NCI-H2196 (cell line): ENCODE measurements around the gene ANK2.
"Not testable (repeated sequence)": the region's sequence is repeated elsewhere in the genome, so short reads cannot be mapped to it uniquely, and the experiment has no call there.

Experiments used
- DNase-seq: peaks from one replicate; lab custom pipeline; 2025; ENCODE audit not compliant: unreplicated experiment; lab: John Stamatoyannopoulos, UW

The ANK2 gene

DNA sequence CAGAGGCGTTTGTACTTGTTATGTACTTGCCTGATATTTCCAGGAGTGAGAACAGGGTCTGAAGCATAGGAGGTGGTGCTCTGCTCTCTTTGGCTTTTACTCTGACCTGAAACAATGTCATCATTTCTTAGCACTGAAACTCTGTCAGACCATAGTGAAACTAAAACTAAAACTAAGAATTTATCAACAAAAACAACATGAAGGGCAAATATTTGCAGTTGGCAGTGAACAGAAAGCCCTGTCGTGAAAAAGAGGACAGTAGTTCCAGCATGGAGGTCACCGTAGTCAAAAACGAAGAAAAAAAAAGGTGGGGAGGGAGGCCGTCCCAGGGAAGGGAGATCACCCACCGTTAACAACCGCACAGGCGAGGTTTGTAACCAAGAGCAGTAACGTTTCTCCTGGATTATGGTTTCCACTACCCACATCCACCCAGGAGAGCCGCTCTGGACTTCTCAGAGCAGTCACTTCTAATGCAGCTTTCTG, 97.5 kb downstream of the ANK2 start:
- no peak for DNase-seq

DNA sequence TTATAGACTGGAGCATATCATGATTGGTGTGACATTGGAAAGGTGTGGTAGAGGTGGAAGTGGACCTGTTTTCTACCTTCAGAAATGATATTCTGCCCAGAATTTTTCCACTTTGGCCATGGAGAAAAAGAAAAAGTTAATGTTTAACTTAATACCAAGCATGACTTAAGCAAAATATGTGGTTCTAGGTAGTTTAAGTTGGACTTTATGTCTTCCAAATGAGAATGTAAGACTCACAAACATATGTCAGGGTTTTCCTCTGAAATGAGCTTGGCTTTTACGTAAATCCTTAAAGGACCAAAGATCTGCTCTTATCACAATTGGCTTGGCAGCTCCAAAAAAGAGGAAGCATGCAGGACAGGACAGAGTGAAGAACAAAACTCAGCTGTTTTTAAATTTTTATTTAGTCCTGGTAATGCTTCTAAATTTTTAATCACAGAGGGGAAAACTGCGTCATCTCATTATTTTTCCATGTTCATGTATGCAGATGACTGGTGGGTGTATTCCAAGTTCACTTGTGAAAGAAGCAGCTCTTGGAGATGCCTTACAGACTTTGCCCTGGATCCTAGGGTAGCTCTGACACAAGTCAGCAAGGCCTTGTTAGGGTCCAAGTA, 98.2 kb downstream of the ANK2 start:
- no peak for DNase-seq

DNA sequence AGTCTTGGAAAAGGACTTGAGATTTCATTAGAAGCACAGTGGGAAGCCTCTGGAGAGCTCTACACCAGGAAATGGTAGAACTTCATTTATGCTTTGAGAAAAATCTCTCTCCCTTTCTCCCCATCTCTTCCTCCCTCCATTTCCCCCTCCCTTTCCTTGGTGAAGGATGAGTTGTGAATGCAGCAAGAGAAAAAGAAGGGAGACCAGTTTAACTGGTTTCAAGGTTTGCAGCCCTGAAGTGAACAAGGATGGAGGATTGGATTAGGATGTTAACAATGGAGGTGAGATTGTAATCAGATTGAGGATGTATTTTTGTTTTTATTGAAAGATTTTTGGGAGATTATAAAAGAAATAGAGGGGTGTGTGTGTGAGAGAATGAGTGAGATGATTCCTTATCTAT, 99.5 kb downstream of the ANK2 start:
- peak; percentile 14 for DNase-seq

DNA sequence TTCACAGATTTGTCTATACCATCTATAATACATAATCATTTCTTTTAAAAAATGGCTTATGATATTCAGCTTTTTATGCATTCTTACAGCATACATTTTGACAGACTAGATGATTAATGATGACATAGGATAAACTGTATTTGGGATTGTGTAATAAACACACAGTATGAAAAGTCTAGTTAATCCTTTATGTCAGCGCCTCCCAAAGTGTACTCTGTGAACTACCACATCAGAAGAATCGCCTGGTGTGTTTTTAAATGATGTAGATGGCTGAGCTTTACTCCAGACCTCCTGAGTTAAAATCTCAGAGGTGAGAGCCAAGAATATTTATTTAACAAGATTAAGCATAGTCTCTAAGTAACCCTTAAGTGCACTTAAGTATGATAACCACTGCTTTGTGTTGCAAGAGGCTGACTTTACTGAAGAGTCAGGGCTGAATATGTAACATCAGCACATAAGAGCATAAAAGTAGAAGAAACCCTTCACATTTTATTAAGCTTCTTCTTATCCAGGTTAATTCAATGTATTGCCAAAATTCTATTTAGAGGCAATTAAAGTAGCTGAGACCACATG, 104.2 kb downstream of the ANK2 start:
- DNase-seq = peak; percentile 8

DNA sequence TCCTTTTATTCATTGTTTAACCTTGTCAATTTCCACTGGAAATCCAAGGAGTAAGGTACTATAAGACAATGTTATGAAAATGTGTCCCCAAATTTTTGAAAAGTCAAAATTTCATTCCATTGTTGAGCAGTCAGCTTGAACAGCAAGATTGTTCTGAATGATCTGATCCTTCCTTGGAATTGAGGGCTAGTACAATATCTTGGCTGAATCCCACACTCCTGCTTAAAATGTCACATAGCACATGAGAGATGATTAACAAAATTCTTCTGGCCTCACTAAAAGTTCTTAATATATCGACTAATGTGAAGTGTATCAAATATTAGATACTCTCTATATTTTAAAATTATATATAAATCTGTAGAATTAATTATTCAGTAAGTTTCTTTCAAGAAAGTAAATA, 104.8 kb downstream of the ANK2 start:
- no peak for DNase-seq

DNA sequence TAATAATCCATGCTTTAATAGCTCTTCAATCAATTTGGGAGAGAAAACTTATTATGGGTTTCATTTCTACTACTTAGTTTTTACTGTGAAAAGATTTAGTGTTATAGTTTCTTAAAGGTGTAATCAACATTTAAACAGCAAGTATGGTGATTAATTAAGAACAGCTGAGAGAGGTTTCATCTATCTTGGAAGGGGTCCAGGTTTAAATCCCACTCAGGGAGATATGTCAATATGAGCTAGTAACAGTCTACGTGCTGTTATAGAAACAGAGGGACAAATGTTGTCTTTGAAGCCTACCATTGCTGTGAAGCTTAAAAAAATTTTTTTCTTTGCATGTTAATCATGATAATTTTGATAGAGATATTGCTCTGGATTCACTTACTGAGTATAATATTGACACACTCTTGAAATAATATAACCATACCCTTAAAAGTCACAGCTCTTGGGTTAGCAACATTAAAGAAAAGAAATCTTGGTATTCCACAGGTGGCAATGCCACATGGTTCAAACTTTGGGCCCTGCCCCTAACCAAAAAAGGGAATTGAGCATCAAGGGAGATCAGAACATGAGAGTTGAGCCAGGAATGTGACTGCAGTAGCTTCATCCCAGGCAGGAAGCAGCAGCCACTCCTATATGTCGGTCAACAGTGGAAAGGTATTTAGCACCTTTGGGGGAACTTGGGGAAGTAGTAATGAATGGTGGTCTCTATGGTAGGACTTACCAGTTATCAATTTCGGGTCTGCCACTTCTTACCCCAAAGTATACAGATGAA, 107.8 kb downstream of the ANK2 start:
- DNase-seq = no peak

DNA sequence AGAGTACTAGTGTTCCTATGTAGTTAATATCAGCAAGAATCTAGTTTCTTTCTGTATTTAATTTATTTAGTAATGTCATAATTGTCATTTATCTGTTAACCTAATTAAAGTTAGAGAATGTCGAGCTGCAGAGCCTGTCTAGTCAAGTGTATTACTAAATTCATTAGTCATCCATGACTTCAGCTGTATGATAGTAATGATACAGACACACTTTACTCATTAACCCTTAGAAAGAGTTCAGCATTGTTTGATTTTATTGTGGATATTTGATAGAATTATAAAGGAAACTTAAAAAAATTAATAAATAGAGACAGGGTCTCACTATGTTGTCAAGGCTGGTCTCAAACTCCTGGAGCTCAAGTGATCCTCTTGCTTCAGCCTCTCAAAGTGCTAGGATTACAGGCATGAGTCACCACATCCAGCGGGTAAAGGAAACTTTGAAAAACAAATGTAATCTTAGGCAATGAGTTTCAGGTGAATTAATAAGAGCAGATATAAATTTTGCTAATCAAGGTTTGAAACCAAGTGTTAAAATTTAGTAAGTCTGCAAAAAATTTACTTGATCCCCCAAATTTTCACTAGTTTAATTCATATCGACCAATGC, 110.6 kb downstream of the ANK2 start:
- no peak for DNase-seq

DNA sequence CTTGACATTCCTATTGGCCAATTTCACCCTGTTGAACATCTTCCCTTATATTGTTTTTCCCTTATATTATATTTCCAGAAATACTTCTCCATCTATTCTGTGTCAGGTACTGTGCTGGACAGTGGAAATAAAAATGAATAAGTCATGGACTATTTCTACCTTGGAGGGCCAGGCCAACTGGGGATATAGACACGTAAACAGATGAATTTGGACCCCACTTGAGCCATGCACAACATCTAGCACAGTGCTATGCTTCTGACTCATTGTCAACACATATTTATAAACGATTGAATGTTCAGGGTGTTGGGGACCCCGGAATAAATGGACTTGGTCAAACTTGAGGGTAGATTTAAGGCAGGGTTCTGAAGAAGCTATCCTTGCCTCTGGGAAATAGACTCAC, 111.1 kb downstream of the ANK2 start:
- no peak for DNase-seq

DNA sequence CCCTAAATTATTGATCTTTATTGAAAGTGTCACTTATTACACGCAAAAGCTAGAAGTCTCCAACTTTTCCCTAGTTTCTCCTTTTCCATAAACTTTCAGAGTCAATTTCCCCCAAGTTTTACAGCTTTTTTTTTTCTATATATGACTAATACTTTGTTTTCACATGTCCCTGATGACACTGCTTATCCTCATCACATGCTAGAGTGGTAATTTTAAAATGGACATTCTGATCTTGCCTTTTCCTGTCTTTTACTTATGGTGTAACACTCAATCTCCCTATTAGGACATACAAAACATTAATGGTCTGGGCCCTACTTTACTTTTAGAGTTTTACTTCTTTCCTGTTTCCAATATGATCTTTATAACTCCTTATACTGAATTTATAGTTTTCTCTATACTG, 112.6 kb downstream of the ANK2 start:
- DNase-seq = no peak

DNA sequence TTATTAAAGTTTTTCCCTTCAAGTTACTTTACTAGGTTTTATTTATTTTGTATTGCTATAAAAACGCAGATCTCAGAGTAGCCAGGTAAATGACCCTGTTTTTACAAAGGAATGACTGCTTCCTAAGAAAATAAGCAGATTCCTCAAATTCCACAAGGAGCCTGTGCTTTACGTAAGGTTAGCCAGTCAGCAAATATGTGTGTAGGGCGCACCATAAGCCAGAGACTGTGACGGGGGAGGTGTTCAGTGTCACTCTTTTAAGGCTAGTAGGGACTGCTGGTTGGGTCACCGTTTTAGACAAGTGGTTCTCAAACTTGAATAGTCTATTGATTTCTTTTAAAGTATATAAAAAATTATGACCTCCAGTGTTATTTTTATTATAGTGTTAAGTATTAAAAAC, 119.9 kb downstream of the ANK2 start:
- DNase-seq = no peak

DNA sequence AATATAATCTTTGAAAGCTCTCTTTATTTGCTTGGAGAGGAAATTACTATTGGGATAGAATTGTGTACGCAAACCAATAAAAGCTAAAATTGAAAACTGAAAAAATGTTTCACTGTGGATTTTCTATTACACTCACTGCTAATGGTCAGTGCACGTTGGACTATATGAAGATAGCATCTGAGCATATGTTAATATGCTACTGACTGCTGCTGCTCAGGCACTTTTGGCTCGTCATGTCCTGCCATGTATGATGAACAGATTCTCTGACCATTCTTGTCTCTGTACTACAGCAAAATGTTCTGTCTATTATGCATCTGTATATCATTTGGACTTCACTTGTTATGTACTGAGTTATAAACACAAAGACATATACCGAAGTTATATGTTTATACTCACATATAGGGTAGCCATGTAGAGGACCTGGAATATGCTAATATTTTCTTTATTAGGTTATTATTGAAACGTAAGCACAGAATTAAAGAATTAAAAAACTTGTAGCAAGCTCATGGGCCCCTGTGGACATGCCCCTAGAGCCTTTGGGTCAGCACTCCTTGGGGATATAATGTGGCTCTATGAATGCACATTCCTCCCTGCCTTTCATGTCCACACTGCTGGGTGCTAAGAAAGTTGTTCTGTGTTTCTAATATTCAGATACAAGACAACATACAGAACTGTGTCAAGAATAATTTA, 120.8 kb downstream of the ANK2 start:
- no peak for DNase-seq

DNA sequence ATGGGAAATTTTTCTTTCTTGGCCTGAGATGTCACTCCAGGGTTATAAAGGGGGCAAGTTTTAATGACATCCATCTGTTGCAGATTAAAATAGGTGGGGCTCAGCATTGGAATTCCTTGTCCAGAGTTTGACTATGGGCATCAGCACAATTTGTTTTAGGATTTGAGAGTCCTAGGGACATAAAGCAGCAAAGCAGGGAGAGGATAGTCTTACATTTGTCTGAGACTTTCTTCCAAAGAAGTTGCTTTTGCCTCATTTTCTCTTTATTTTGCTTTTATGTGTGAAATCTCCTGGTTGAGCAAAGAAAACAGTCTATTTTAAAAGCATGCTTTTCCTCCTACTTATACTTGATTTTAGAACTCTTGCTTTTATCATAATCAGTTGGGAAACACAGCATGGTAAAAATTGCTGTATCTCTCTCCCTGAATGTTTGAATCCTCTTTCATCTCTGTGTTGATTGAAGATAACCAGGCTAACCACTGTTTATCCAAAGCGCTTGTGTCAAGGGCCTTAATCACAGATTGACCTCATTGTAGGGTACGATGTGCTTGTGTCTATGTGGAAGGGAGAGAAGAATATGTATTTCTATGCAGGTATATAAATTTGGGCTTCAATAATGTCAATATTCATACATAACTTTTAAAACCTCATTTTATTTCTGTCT, 121.5 kb downstream of the ANK2 start:
- no peak for DNase-seq

DNA sequence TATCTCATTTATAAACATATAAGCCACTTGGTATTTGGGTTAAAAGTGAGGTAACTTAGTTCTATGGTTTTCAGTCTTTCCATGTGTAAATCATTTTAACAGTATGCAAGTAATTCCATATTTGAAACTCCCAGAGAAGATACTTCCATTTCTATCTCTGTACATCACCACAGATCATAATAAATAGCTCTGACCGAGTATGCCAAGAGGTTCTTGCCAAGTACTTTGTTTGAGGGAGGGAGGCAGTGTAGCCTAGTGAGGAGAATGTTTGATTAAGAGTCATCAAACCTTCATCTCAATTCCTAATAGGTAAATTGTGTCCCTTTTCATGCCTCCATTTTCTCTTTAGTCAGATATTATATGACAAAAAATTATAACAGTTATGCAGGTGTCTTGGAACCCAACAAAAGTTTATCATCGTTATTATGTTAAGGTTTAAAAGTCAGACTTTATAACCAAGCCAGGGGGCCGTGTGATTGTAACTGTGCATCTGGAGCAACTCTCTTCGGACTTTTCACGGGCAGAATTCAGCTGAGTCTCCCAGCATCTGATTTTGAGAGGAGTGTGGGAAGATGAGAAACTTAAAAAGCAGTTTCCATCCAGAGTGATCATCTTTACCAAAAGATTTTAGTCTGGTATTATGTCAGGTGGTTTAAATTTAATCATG, 123.8 kb downstream of the ANK2 start:
- DNase-seq = no peak

DNA sequence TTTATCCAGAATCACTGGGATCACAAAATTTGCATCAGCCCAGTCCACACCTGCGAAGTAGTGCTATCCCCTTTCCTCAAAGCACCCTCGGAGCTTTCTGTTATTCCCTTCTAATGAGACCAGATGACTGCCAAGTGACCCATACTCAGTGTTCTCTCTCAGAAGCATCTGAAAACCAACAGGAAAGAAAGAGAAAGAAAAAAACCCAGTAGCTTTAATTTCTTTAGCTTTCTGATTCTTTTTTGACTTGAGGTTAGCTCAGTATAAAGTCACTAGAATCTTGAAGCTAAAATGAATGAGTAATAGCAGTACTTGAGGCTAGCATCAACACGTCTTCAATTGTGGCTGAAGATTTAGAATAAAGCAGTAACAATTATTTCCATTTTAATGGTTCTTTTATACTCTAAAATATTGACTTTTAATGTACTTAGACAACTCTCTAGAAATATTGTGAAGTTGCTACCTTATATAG, 124.4 kb downstream of the ANK2 start:
- DNase-seq = no peak

DNA sequence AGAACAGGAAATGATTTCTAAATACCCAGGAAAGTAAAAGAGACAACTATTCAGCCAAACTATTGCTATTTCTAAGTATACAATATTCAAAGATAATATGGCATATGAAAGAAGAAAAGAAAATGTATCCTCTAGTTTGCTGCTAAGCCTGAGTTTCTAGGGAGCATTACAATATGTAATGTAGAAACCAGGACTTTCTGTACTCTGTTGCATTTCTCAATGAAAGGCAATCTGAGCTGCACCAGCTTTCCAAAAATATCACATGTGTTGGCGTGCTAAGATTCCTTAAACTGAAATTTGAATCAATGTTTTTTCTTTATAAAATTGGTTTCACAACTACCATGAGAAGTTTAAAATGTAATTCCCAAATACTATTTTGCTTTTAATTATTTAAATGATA, 129.6 kb downstream of the ANK2 start:
- no peak for DNase-seq

DNA sequence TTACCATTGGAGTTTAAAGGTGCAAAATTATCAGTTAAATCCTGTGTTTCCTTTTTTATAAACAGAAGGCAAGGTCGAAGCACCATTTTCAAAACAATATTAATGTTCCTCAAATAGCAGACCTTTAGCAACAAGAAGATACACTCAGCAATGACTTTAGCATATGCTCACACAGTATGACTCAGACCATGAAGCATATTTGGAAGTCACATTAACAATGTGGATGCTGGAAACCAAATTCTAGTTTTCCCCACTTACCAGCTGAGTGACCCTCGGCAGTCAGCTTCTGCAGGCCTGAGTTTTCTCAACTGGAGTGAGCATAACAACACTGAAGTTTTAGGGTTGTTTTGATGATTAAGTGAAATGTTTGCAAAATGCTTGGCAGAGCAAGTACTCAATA, 130.5 kb downstream of the ANK2 start:
- no peak for DNase-seq

DNA sequence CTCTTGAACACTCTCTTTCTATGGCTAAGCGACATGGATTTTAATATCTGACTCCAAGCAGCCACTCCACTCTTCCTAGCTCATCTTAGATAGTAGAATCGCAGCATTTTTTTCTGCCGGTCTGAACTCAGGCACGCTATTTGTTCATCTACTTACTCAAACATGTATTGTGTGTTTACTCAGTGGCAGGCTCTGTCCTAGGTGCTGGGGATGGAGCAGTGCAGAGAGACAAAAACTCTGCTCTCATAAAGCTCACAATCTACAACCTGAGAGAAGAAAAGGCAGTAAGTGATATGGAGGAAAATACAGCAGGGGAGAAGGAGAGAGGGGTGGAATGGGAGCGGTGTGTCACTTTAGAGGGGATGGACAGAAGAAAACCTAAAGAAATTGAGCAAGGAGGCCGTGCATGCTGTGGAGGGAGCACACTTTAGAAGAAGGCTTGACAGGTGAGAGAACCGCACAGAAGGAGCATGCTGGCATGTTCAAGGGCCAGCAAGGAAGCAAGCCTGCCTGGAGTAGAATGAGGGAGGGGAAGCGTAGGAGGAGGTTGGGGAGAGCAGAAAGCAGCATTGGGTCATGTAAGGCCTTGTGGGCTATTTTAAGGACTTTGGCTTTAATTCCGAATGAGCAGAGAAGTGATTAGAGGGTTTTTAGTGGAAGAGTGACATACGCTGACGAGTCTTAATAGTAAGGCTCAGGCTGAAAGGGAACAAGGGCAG, 132.0 kb downstream of the ANK2 start:
- no peak for DNase-seq

DNA sequence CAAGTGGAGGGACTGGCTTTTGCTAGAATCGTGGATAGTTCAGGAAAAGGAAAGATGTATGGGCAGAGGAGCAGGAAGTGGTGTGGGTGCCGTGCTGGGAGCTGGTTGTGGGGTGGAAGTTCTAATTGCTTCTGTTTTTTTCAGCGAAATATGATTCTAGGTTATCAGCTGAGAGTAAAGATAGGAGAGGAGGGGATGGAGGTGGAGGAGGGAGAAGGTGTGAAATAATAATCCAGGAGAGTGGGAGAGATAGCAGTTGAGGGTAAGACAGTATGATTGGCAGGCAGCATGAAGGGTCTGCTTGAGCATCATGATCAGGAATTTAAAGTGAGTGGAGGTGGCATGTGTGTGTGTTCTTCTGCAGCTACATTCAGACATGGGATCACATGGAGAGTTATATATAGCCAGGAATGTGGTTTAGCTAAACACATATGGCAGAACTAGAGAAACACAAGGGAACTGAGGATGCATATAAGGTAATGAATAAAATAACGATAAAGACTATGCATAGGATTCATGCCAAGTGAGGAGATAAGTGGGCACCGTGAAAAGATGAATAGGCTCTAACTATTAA, 133.7 kb downstream of the ANK2 start:
- no peak for DNase-seq

DNA sequence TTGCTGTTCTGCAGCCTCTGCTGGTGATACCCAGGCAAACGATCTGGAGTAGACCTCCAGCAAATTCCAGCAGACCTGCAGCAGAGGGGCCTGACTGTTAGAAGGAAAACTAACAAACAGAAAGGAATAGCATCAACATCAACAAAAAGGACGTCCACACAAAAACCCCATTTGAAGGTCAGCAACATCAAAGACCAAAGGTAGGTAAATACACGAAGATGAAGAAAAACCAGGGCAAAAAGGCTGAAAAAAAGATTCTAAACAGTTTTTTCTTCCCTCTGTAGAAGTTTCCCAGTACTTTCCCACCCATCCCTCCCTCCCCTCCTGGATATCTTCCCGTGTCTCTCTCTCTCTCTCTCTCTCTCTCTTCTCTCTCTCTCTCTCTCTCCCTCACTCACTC, 136.8 kb downstream of the ANK2 start:
- not testable (repeated sequence) for DNase-seq
